Stimulated activated CD8-positive, alpha-beta memory T cell treated with anti-CD3 and anti-CD28 coated beads, Interleukin-12 subunit alpha, Interleukin-12 subunit beta, amount 100 ng/mL, for 4 hours (primary cell): ENCODE results near the gene TATDN3.
"Not testable (repeated sequence)": the region's sequence is repeated elsewhere in the genome, so short reads cannot be mapped to it uniquely, and the experiment has no call there.

ENCODE experiments used
- DNase-seq: peaks from one replicate; pipeline ENCODE4 v3.0.0-alpha.2; 2020; ENCODE audit warnings: low read depth

TATDN3 gene

DNA sequence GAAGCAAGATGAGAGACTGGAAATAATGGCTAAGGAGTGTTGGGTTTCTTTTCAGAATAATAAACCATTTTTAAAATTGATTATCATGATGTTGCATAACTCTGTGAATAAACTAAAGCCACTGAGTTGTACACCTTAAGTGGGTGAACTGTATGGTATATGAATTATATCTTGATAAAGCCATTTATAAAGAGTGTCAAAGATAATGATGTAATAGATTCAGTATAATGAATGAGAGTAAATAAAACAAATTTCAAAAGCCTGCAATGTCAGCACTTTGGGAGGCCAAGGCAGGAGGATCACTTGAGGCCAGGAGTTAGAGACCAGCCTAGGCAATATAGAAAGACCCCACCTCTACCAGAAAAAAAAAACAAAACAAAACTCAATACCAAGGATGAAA is 16.5 kb upstream of the TATDN3 start:
- DNase-seq: no peak

DNA sequence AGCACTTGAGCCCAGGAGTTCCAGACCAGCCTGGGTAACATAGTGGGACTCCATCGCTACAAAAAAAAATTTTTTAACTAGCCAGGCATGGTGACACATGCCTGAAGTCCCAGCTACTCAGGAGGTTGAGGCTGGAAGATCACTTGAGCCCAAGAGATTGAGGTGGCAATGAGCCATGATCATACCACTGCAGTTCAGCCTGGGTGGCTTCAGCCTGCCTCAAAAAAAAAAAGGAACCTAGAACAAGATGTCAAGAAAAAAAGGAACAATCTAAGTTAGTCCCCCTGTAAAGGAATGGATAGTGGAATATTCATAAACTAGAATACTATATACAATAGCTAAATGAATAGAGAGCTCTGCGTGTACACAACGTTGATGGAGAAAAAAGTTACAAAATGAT is 14.5 kb upstream of the TATDN3 start:
- no peak for DNase-seq

DNA sequence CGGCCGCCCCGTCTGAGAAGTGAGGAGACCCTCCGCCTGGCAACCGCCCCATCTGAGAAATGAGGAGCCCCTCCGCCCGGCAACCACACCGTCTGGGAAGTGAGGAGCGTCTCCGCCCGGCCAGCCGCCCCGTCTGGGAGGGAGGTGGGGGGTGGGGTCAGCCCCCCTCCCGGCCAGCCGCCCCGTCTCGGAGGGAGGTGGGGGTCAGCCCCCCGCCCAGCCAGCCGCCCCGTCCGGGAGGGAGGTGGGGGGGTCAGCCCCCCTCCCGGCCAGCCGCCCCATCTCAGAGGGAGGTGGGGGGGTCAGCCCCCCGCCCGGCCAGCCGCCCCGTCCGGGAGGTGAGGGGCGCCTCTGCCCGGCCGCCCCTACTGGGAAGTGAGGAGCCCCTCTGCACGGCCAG is 12.6 kb upstream of the TATDN3 start:
- not testable (repeated sequence) for DNase-seq

DNA sequence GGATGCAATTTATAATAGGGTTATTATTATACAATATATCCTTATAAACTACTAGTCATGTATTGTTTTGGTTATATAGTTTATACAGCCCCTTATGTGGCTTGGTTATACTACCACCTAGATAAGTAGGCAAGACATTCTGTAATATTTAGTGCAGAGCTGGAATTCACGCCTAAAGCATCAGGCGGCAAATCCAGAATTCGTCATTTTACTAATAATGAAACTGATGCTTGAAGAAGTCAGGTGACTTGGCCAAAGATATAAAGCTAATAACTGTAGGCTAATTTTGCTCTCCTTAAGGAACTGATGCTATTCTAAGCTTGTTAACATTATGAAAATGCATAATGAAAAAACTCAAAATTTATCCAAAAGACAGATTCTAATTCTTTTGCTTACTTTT is 10.9 kb upstream of the TATDN3 start:
- DNase-seq: no peak

DNA sequence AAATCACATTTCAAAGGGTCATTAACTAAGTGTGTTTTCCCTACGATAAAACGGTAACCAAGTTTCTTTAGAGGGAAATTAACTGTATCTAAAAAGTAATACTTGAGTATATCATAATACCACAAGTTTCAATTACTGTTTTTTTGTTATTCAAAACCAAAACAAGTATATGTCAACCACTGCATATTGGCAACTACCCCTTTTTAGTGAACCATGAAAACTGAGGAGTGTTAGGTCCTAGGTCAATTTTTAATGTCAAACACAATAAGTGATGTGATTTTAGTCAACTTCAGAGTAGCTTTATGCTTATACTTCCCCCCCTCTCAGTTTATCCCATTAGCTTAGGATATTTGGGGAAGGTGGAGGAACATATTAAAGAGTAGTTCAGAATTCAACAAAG is 10.5 kb upstream of the TATDN3 start:
- no peak for DNase-seq

DNA sequence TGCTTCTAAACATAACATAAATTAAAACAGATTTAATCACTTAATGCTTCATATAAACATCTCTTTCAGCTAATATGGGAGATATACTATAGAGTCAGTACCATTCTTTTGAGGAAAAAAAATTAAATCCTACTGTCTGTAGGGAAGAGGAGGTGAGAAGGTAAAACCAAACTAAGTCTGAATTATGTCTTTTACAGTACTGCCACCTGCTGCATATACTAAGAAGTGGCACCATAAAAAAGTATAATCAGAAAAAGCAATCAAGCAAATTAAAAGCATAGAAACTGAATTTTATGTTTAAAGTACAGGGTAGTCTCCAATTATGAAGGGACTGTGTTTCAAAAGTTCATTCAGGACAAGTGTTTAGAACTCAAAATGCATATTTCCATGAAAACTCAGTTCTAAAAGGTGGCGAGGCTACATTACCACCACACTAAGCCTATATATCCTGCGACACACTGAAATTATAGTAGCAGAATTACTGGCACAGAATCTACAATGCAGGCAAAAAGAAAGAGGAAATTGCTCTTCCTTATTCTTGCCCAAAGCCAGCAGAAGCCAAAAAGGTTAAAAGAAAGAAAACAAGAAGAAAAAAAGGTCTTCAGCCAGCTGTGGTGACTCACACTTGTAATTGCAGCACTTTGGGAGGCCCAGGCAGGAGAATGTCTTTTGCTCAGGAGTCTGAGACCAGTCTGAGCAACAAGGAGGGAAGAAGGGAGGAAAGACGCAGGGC is 9.1 kb upstream of the TATDN3 start:
- no peak for DNase-seq

DNA sequence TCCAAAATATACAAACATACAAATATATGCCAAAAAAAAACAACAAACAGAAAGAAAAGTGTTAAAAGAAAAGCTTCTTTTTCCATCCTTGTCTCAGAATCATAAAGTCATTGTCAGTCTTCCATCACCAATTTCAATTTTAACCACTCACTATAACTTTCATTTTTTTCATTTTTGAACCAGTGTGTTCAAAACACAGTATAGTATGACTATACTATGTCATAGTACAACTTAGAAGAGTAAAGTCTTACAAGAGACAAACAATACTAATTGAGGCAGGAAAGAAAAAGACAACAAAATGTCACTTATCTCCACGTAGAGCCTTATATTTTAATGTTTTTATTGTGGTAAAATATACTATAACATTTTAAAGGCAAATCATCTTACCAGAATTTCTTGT is 7.7 kb upstream of the TATDN3 start:
- DNase-seq: no peak

DNA sequence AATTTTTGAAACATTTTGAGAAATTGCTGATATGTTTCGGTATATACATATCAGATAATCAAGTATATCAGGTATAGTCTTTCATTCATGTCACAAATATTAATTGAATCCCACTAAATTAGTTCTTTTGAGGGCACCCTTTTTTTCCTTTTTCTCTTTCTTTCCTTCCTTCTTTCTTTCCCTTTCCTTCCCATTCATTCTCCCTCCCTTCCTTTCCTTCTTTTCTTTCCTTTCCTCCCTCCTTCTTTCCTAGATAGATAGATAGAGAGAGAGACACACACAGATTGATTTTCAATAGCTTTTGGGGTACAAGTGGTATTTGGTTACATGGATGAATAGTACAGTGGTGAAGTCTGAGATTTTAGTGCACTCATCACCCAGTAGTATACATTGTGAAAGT is 5.8 kb upstream of the TATDN3 start:
- DNase-seq: no peak

DNA sequence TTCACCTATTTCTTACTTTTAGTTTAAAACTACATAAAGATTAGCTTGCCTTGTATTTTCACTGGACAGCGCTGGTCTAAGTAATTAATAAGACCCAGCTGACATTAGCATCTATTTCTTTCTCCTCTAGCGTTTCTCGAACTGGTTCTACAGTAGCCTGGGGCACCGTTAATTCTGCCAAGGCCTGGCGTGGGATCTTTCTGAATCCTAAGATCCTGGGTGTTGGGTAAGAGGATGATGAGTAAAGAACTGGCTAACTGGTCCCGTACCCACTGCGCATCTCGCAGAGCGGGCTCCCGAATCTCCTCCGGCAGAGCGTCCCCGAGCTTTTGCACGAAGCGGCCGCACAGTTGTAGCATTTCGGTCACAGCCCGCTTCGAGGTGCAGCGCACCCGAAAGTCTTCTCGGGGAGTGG is 426 bp upstream of the TATDN3 start:
- DNase-seq: no peak

DNA sequence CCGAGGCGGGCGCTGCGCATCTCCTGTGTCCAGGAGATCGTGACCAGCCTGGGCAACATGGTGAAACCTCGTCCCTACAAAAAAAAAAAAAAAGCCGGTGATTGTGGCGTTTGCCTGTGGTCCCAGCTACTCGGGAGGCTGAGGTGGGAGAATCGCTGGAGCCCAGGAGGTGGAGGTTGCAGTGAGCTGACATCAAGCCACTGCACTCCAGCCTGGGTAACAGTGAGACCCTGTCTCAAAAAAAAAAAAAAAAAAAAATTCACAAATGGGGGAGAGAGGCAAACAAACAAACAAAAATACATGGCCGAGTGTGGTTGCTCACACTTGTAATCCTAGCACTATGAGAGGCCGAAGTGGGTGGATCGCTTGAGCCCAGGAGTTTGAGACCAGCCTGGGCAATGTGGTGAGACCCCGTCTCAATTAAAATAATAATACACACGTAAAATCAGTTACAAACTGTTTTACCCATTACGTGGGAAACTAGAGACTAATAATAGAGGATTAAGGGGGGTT is 758 bp downstream of the TATDN3 start:
- DNase-seq: no peak

DNA sequence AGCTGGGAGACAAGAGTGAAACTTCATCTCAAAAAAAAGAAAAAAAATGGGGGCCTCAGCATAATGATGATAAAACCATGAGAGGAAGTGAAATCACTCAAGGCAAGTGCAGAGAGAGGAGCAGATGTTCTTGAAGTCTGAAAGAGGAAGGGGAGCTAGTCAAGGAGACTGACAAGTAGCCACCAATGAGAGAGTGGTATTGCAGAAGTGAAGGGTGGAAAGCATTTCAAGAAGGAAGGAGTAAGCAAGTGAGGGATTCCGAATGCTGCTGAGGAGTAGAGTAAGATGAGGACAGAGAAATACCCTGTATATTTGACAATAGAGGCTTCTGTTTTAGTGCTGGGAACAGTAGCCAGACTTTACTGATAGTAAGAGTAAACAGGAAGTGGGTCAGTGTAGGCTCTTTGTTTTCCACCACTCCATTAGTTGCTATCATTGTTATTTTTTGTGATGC is 2.9 kb downstream of the TATDN3 start:
- DNase-seq: no peak

DNA sequence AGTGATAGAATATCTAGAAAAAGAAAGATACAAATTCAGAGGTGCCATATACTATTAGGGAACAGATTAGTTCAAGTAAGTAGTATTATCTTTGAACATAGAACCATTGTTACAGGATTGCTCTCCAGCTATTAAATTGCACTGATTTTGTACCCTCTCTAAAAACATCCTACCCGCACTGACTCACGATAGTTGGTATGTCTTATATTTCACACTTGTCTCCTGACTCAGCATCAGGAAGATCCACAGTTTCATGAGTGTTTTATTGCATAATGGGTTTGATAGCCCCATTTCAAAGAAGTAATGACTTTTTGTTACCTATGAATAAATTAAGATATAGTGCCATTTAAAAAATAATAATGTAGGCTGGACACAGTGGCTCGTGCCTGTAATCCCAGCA is 6.0 kb downstream of the TATDN3 start:
- no peak for DNase-seq

DNA sequence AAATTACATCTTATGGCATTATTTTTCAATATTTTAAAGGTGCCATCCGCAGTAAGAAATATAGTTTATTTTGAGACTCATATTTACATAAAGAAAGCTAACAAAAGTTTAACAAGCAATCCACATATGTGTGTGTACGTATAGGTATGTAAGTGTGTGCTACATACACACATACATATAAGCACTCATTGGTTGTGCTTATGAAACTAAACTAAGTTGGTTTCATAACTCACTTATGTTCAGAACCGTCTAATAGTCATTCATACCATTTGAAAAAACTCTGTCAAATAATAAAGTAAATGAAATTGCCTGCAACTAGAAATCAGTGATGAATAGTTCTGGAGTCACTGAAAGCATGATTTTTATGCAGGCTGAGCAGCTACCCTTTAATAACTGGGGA is 14.1 kb downstream of the TATDN3 start:
- no peak for DNase-seq

DNA sequence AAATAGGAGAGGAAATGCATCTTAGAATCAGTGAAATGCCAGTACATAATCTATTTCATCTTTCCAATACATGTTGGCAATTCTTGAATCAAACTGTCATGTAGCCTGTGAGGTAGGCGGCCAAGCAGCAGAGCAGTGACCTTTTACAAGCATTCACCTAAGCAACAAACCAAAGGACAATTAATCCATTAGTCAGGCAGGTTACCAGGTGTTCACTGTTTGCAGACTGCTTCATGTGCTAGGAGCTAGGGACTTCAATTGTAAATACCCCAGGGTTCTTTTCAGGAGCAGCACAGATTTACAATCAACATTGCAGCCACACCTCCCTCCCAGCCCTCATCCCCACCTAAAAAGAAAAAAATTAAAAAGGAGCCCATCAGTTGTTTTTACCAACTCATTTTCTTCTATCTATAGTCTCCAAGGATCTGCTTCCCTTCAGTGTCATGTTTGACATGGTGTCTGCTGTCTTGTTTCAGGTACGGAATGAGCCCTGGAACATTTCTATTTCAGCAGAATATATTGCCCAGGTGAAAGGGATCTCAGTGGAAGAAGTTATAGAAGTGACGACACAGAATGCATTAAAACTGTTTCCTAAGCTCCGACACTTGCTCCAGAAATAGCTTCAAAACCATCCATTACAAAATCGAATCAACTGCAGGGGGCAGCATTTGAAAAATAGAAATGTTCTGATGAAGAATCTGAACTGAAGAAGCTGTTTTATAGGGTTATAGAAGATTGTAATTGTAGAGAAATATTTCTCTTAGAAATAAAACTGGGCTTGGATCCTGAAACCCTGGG is 23.0 kb downstream of the TATDN3 start:
- no peak for DNase-seq

DNA sequence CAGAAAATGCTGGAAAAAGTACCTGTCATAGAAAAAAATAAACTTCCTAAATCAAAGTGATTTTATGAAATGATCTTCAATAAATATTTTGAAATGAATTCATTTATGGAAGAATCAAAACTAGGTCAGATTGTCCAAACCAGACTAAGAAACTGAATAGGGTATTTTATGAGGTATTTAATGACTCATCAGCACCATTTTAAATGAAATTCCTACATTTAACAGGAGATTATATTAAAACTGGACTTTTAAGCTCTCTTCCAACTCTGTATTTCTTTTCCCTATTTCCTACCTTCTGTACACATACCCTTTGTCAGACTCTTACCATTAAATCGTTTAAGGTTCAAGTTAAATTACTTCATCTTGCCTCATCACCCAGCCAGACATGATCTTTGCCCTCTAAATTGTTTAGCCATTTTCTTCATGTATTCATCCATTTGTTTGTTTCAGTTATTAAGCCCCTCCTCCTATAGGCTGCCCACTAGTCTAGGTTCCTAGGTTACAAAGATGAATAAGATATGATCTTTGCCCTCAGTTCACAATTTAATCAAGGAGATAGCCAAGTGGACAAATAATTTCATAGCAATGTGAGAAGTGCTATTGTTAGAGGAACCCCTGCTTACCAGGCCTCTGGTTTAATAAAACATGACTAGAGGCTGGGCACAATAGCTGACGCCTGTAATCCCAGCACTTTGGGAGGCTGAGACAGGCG is 25.0 kb downstream of the TATDN3 start:
- no peak for DNase-seq

DNA sequence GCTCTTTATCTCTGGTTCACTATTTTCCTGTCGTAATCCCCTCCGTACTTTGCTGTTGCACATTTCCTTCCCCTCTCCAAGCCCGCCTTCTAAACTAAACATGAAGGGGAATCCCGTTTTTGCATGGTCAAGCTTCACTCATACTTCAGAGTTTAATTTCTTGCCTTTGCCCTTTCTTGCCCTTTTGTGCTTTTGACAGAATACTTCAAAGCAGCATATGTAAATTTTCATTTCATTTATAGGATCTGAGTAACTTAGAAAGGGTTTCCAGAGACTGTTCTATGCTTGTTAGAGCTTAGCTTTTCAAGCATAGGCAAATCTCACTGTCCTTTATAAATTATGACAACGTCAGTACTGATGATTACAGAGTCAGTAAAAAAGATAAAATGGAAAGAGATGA is 28.0 kb downstream of the TATDN3 start:
- DNase-seq: no peak

DNA sequence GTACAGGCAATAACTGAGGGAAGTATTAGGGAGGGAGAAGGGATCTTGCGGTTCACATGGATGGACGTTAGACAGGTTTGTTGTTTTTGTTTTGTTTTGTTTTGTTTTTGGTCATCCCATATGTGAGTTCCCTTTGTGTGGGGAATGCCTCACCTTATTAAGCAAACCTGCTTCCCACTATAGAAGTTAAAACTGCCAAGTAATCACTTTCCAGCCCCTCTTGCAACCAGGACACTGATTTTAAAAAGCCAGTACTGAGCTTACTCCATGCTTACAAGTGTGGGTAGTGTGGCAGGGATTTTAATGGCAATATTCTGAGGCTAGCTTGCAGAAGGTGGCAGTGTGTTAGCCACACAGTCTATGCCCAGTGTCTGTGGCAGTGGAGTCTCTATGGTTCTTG is 29.3 kb downstream of the TATDN3 start:
- no peak for DNase-seq

DNA sequence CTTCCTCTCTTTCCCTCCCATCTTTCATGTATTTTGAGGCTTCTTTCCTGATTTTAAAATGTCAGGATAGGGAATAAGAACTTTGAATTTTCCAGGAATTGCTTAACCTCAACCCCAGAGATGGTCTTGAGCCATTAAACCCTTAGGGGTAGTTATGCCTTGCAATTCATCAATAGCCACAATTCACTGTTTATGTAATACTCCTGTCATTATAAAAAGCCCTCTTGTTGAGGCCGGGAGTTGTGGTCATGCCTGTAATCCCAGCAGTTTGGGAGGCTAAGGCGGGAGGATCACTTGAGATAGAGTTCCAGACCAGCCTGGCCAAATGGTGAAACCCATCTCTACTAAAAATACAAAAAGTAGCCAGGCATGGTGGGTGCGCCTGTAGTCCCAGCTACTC is 31.3 kb downstream of the TATDN3 start:
- DNase-seq: no peak

DNA sequence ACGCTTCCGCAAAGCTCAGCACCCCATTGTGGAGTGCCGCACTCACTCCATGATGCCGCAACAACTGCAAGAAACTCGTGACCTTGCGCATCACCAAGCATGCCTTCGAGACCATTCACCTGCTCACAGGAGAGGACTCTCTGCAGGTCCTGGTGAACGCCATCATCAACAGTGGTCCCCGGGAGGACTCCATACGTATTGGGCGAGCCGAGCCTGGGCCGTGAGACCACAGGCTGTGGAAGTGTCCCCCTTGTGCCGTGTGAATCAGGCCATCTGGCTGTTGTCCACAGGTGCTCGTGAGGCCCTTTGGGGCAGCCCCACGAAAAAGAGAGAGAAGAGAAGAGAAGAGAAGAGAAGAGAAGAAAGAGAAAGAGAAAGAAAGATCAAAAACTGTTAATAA is 32.5 kb downstream of the TATDN3 start:
- DNase-seq: no peak

DNA sequence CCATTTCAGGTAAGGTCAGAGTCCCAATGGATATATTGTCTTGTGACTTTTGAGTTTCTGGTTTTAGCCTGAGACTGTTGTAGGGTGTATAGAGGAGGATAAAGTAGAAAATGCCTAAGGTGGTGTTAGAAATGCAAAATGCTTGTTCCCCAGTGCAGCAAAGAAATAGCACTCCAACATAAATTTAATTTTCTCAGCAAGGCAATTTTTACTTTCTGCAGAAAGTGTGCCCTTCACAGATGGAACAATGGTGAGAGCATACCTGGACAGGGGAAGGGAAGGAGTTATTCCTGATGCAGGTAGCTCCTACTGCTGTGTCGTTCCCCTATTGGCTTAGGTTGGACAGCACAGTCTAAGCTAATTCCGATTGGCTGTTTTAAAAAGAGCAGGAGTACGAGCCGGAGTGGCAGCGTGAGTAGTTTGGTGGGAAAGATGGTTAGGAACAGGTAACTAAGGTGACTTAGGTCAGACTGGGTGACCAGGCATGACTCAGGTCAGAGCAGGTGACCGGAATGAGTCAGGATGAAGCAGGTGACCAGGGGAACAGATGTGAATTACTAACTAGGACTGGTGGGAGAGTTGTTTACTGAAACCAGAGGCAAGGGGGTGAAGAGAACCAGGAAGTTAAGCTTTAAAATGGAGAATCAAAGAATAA is 34.2 kb downstream of the TATDN3 start:
- DNase-seq: no peak

DNA sequence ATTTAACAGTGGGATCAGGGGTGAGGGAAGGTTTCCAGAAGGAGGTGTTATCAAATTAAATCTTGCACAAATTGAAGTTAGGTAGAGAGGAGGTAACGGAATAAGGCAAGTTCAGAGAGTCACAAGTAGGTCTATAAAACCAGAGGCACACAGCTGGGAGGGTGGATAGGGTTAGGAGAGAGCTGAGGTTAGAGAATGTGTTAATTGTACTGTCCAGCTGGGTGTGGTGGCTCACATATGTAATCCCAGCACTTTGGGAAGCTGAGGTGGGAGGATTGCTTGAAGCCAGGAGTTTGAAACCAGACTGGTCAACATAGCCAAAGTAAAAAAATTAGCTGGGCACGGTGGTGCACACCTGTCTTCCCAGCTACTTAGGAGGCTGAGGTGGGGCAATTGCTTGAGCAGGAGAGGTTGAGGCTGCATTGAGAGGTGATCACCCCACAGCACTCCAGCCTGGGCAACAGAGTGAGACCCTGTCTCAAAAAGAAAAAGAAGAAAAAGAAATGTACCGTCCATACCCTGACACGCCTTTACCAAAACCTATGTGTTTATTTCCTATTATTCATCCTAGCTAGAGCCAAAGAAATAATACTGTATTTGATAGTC is 35.6 kb downstream of the TATDN3 start:
- DNase-seq: no peak

DNA sequence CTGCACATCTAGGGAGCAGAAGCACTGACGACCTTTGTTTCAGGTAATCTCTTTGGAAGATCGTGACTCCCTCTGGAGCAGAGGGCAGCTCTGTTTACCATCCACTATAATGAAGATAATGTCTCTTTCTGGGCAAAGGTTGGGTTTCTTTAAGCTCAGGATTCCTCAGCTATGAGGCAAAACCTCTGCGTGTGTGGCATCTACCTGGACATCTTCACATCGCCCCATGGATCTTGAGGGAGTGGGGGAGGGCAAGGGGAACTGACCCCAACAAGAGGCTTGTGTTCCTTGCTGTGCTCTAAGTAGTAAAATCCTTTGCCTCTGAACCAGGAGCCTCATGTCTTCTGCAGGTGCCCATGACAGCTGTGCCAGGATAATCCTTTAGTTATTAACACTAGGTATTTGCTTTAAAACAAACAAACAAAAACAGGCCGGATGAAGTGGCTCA is 36.2 kb downstream of the TATDN3 start:
- no peak for DNase-seq
